ENCODE data around the gene CDKN1A.
A peak's percentile ranks its signal among the peaks of the same experiment; 100 is the strongest.

The CDKN1A gene

DNA sequence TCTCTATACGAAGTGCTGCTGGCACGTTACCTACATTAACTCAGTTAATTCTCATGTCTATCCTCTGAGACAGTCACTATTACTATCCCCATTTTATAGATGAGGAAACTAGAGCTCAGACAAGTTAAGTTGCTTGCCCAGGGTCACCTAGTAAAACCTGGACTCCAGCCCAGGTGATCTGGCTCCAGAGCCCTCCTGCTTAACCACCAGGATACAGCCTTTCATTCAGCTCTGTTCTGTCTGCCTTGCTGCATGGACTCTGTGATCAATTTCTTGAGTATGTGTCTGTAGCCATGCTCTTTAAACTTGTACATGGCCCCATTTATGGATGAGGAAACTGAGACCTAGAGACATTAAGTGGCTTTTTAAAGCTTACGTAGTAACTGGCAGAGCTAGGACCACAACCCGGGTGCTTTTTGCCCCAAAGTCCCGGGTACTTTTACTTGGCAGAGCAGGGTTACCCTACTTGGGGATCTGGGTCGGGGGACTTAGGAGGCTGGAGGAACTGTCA is 4.7 kb downstream of the CDKN1A start:
- Histone ChIP-seq H3K27ac (replicated peaks) (0 out of 2 replicates have a peak overlapping the region, but pooled peaks have one; percentile 27), H3K4me3 (replicated peaks; ENCODE audit: insufficient read depth, low read length) (no peak overlapping the region)

DNA sequence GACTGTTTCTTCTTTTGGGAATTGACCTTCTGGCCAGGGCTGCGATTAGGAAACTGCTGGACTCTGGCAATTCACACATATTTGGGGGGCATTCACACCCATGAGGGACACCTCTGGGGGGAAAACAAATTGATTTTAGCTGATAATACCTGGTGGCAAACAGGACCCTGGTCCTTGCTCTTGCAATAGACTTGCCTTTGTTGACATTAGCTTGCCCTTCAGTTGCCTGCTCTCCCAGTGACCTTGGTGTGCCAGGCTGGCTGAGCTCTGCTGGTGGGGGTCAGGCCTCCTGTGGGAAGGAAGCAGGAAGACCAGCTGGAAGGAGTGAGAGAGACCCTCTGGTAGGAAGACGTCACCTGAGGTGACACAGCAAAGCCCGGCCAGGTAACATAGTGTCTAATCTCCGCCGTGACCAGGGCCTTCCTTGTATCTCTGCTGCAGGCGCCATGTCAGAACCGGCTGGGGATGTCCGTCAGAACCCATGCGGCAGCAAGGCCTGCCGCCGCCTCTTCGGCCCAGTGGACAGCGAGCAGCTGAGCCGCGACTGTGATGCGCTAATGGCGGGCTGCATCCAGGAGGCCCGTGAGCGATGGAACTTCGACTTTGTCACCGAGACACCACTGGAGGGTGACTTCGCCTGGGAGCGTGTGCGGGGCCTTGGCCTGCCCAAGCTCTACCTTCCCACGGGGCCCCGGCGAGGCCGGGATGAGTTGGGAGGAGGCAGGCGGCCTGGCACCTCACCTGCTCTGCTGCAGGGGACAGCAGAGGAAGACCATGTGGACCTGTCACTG is 5.3 kb downstream of the CDKN1A start:
- no peak for TF ChIP-seq POLR2AphosphoS5 (IDR thresholded peaks at IDR 0.05; ENCODE audit: low read depth)
- no peak for TF ChIP-seq GABPA (IDR thresholded peaks at IDR 0.05; ENCODE audit: low read depth)
- no peak for TF ChIP-seq SPI1 (IDR thresholded peaks at IDR 0.05; ENCODE audit: borderline replicate concordance, low read depth)
- TF ChIP-seq, protein P1, sequence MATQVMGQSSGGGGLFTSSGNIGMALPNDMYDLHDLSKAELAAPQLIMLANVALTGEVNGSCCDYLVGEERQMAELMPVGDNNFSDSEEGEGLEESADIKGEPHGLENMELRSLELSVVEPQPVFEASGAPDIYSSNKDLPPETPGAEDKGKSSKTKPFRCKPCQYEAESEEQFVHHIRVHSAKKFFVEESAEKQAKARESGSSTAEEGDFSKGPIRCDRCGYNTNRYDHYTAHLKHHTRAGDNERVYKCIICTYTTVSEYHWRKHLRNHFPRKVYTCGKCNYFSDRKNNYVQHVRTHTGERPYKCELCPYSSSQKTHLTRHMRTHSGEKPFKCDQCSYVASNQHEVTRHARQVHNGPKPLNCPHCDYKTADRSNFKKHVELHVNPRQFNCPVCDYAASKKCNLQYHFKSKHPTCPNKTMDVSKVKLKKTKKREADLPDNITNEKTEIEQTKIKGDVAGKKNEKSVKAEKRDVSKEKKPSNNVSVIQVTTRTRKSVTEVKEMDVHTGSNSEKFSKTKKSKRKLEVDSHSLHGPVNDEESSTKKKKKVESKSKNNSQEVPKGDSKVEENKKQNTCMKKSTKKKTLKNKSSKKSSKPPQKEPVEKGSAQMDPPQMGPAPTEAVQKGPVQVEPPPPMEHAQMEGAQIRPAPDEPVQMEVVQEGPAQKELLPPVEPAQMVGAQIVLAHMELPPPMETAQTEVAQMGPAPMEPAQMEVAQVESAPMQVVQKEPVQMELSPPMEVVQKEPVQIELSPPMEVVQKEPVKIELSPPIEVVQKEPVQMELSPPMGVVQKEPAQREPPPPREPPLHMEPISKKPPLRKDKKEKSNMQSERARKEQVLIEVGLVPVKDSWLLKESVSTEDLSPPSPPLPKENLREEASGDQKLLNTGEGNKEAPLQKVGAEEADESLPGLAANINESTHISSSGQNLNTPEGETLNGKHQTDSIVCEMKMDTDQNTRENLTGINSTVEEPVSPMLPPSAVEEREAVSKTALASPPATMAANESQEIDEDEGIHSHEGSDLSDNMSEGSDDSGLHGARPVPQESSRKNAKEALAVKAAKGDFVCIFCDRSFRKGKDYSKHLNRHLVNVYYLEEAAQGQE (IDR thresholded peaks at IDR 0.05; ENCODE audit: insufficient replicate concordance, low read depth) = no peak
- TF ChIP-seq, protein P2, sequence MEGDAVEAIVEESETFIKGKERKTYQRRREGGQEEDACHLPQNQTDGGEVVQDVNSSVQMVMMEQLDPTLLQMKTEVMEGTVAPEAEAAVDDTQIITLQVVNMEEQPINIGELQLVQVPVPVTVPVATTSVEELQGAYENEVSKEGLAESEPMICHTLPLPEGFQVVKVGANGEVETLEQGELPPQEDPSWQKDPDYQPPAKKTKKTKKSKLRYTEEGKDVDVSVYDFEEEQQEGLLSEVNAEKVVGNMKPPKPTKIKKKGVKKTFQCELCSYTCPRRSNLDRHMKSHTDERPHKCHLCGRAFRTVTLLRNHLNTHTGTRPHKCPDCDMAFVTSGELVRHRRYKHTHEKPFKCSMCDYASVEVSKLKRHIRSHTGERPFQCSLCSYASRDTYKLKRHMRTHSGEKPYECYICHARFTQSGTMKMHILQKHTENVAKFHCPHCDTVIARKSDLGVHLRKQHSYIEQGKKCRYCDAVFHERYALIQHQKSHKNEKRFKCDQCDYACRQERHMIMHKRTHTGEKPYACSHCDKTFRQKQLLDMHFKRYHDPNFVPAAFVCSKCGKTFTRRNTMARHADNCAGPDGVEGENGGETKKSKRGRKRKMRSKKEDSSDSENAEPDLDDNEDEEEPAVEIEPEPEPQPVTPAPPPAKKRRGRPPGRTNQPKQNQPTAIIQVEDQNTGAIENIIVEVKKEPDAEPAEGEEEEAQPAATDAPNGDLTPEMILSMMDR (IDR thresholded peaks at IDR 0.05; ENCODE audit: insufficient read depth, low read length) = no peak
- DNase-seq (ENCODE audit: low read depth in 1 of 2, low spot score in 1 of 2) = no peak
- Histone ChIP-seq H3K27me3 (ENCODE audit: insufficient read depth, poor library complexity, severe bottlenecking) (peaks cover 11% of the 10 kb centered on the region), H3K27ac (replicated peaks) (no peak overlapping the region), H3K4me3 (replicated peaks; ENCODE audit: insufficient read depth, low read length) (no peak overlapping the region)

More for the DNA sequence above, 4.7 kb downstream of the CDKN1A start:
- TF ChIP-seq GABPA (IDR thresholded peaks at IDR 0.05; ENCODE audit: low read depth) (no peak), SPI1 (IDR thresholded peaks at IDR 0.05; ENCODE audit: borderline replicate concordance, low read depth) (no peak), POLR2AphosphoS5 (IDR thresholded peaks at IDR 0.05; ENCODE audit: low read depth) (no peak)
- TF ChIP-seq, protein P1 (IDR thresholded peaks at IDR 0.05; ENCODE audit: insufficient replicate concordance, low read depth) = no peak
- TF ChIP-seq, protein P2 (IDR thresholded peaks at IDR 0.05; ENCODE audit: insufficient read depth, low read length) = no peak
- H3K27me3 ChIP-seq (ENCODE audit: insufficient read depth, poor library complexity, severe bottlenecking) = peaks cover 11% of the 10 kb centered on the region
- DNase-seq (ENCODE audit: low read depth in 1 of 2, low spot score in 1 of 2) = no peak

DNA sequence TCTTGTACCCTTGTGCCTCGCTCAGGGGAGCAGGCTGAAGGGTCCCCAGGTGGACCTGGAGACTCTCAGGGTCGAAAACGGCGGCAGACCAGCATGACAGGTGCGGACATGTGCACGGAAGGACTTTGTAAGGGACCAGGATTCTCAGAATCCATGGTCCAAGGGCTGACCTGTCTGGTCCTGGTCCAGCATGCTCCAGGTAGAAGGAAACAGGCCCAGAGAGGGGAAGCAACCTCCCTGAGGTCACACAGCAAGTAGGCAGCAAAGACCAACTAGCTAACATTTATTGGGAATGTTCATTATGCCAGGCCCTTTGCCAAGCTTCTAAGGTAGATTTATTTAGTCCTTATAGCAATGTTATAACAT is 5.9 kb downstream of the CDKN1A start:
- TF ChIP-seq SPI1 (IDR thresholded peaks at IDR 0.05; ENCODE audit: borderline replicate concordance, low read depth) (no peak), GABPA (IDR thresholded peaks at IDR 0.05; ENCODE audit: low read depth) (no peak), POLR2AphosphoS5 (IDR thresholded peaks at IDR 0.05; ENCODE audit: low read depth) (no peak)
- TF ChIP-seq, protein P2 (IDR thresholded peaks at IDR 0.05; ENCODE audit: insufficient read depth, low read length) = no peak
- TF ChIP-seq, protein P1 (IDR thresholded peaks at IDR 0.05; ENCODE audit: insufficient replicate concordance, low read depth) = no peak
- DNase-seq (ENCODE audit: low read depth in 1 of 2, low spot score in 1 of 2) = no peak
- H3K27ac ChIP-seq (replicated peaks) = no peak overlapping the region
- H3K27me3 ChIP-seq (ENCODE audit: insufficient read depth, poor library complexity, severe bottlenecking) = peaks cover 7% of the 10 kb centered on the region
- no peak overlapping the region for H3K4me3 ChIP-seq (replicated peaks; ENCODE audit: insufficient read depth, low read length)
